HAP-1 (cell line): Measurements from ENCODE around the gene ROPN1L.
A peak's percentile ranks its signal among the peaks of the same experiment; 100 is the strongest.
"Not testable (repeated sequence)": the region's sequence is repeated elsewhere in the genome, so short reads cannot be mapped to it uniquely, and the experiment has no call there.

Experiments
- DNase-seq, 2 experiments: peaks; one replicate each; pipeline ENCODE4 v3.0.0-alpha.2; 2016 to 2020; ENCODE audit warnings: low spot score in 2 of 2
- H3K27me3 ChIP-seq: fragments of 250-450 bp; sonication (Bioruptor Pico); 2 replicates; pipeline ENCODE4 v1.5.1; 2020; ENCODE audit warnings: low read depth, mild to moderate bottlenecking, moderate library complexity
- H3K36me3 ChIP-seq: fragments of 250-450 bp; sonication (Bioruptor Pico); replicated peaks from 2 replicates; pipeline ENCODE4 v1.5.1; 2020; ENCODE audit warnings: mild to moderate bottlenecking
- H3K4me1 ChIP-seq: fragments of 250-450 bp; sonication (Bioruptor Pico); 2 replicates; pipeline ENCODE4 v1.5.1; 2020; ENCODE audit warnings: mild to moderate bottlenecking
- H3K4me3 ChIP-seq: fragments of 250-450 bp; sonication (Bioruptor Pico); 2 replicates; pipeline ENCODE4 v1.5.1; 2020; ENCODE audit warnings: mild to moderate bottlenecking, moderate library complexity
- H3K9me3 ChIP-seq: fragments of 250-450 bp; sonication (Bioruptor Pico); 2 replicates; pipeline ENCODE4 v1.5.1; 2020; ENCODE audit warnings: mild to moderate bottlenecking, moderate library complexity
- in situ Hi-C: fragments of 300-500 bp; cut with MboI; formaldehyde crosslinking; loops from 3 replicates; pipeline ENCODE4 v1.14.3; 2020; ENCODE audit warnings: low sequenced_read_pairs, inconsistent platforms, mixed read lengths

The ROPN1L gene

DNA sequence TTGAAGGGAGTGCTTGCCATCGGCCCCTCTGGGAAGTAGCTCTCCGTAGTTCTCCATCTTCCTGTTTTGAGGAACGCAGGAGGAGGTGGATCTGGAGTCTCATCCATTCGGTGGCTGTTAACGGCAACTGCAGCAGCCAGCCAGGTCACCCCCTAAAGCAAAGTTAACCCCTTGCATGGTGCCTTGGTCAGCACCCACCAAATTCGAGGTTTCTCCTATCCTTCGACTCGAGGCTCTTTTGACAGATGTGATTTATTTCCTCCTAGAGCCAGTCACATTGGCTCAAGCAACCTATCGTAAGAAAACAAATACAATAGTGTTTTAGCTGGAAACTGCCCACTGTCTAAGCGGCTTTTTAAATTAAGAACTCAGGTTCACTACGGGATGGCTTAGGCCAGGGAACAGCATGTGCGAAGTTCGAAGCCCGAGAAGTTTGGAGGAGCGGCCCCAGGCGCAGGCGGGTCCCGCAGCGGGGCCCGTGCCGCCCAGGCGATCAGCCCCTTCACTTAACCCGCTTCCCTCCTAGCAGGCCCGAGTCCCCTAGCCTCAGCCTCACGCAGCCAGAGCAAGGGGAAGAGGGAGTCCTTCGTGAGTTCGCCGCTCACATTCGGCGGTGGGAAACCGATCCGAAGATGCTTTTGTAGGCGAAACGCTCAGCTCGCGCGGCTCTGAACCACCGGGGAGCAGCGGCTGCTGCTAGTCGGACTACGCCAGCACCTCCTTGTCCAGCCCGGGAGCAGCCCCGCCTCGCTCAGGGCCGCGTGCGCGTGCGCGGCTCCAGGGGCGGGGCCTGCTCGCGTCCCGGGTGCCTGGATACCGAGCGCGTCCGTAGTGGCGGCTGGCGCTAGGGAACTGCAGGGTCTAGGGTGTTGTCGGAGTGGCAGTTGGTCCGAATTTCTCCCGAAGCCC is at the start of gene ROPN1L:
ROPN1L (plus strand) TSS at position 797 of the 909 bp plus-strand sequence. CDS start 289 bp downstream, outside the sequence.
- peaks cover 3% of the 10 kb centered on the region; the same call in 1 of the 2 replicates for H3K27me3 ChIP-seq
- peak; percentile 68 to 88 for DNase-seq
- peaks cover 4% of the 10 kb centered on the region; the same call in 1 of the 2 replicates for H3K4me1 ChIP-seq
- H3K36me3 ChIP-seq = peaks cover 3% of the 10 kb centered on the region
- in situ Hi-C loops = no loop called here
- H3K9me3 ChIP-seq = no peaks in the 10 kb centered on the region
- H3K4me3 ChIP-seq = peak within 1 kb of the TSS; percentile 49

DNA sequence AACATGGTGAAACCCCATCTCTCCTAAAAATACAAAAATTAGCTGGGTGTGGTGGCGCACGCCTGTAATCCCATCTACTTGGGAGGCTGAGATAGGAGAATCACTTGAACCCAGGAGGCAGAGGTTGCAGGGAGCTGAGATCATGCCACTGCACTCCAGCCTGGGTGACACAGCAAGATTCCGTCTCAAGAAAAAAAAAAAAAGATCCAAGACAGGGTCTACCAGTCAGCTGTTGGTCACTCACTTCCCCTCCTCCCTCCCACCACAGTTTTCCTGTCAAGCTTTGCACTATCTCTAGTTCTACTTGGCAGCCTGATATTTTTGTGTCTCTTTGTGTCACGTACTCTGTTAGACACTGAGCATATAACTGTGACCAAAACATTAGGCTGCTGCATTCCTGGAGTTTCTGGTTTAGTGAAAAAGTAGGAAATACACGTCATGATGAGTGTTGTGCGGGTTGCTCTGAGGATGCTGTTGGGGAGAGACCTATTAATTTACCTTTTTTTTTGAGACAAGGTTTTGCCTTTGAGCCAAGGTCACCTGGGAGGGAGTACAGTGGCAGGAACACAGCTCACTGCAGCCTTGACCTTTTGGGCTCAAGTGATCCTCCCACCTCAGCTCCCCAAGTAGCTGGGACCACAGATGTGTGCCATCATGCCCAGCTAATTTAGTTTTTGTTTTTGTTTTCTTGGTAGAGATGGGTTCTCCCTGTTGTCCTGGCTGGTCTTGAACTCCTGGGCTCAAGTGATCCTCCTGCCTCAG is 48.9 kb upstream of the ROPN1L start:
- H3K9me3 ChIP-seq, H3K4me3 ChIP-seq, H3K4me1 ChIP-seq, DNase-seq, in situ Hi-C loops, H3K27me3 ChIP-seq: not testable (repeated sequence)
- H3K36me3 ChIP-seq = peaks cover 41% of the 10 kb centered on the region

DNA sequence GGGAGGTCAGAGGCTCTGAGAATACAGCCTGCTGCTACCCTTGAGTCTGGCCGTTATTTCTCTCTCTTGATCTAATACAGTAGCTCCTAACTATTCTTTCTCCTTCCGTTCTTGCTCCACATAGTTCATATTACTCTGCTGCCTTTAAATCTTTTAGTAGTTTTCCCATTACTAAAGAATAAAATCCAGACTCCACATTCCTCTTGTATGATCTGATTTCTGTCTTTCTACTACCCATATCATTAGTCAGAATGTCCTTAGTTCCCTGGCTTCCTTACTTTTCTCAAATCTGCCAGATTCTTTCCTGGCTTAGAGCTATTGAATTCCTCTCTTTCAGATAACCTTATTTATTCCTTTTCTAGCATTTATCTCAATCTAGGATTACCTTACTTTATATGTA is 48.2 kb upstream of the ROPN1L start:
- no peak overlapping the region for H3K4me3 ChIP-seq
- no peaks in the 10 kb centered on the region for H3K9me3 ChIP-seq
- H3K36me3 ChIP-seq = peaks cover 41% of the 10 kb centered on the region
- in situ Hi-C loops = no loop called here
- DNase-seq = no peak
- no peaks in the 10 kb centered on the region for H3K27me3 ChIP-seq
- H3K4me1 ChIP-seq = no peaks in the 10 kb centered on the region

DNA sequence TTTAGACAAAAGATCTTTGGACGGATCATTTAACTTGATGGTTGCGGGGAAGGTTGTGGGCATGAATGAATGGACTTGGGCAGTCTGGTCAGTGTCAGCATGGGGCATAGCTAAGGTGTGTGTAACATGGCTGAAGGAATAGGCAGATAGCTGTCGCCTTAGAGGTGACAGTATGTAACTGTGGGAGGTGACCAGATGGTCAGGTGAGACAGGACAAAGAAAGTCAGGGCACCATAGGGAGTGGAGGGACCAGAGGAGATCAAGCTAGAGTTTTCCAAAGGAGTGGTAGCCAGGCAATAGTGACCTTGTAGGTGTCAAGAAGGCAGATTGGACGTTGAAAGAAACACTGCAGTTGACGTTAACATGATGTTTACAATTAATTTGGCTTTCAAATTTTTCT is 45.1 kb upstream of the ROPN1L start:
- no peak for DNase-seq
- no peak overlapping the region for H3K4me3 ChIP-seq
- in situ Hi-C loops = no loop called here
- peaks cover 41% of the 10 kb centered on the region for H3K36me3 ChIP-seq
- no peaks in the 10 kb centered on the region for H3K27me3 ChIP-seq
- no peaks in the 10 kb centered on the region for H3K4me1 ChIP-seq
- no peaks in the 10 kb centered on the region for H3K9me3 ChIP-seq

DNA sequence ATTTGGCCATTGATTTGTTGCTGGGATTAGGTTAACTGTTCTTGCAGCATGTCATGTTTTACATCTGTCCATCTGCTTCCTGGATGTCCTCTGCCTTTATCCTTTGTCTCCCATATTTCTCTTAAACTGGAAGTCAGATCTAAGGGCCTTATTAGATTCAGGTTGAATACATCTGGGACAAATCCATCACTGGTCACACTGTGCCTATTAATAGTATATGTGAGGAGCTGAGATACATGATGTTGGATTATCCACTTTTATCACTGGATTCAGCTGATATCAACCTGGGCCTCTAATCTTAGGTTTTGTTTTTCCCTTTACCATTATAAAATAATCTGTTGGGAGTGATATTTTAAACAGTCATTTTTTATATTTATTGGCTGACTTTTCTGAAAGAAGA is 41.8 kb upstream of the ROPN1L start:
- Histone ChIP-seq H3K4me1 (no peaks in the 10 kb centered on the region), H3K27me3 (no peaks in the 10 kb centered on the region), H3K36me3 (peaks cover 50% of the 10 kb centered on the region), H3K4me3 (no peak overlapping the region), H3K9me3 (no peaks in the 10 kb centered on the region)
- in situ Hi-C loops = no loop called here
- DNase-seq = no peak

DNA sequence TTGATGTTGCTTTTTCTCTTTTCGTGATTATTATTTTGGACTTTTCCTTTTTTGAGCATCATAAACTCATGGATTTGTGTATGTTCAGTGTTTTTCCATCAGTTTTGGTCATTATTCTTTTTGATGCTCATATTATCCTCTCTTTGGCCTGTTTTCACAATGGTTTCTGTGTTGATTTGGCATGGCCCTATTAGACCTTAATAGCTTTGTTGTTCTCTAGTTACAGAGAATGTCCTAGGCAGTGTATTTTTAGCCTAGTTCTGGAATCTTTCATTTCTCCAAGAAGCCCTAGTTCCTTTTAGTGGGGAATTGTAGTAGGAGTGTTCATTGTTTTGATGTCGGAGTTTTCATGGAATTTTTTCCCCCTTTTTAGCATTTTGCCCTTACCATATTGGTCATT is 41.3 kb upstream of the ROPN1L start:
- no peak for DNase-seq
- H3K36me3 ChIP-seq = peaks cover 53% of the 10 kb centered on the region

DNA sequence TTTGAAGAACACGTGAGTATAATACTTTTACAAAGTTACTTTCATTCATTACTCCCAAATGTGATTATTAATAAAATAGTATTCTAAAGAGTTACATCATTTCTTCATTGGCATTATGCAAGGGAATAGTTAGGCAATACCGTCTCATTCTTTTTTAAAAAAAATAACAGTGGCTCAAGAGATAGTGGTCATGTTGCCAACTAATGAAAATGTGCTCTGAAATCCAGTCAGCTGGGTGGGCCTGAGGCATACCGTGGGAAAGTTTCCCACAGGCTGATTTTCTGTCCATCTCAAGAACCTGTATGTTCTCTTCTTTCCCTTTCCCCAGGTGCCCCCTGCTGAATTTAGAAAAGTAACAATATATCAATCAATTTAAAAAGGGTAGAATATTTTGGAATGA is 40.8 kb upstream of the ROPN1L start:
- no peaks in the 10 kb centered on the region for H3K4me1 ChIP-seq
- H3K36me3 ChIP-seq = peaks cover 53% of the 10 kb centered on the region
- no peak overlapping the region for H3K4me3 ChIP-seq
- in situ Hi-C loops = no loop called here
- DNase-seq = no peak
- no peaks in the 10 kb centered on the region for H3K9me3 ChIP-seq
- no peaks in the 10 kb centered on the region for H3K27me3 ChIP-seq

More for the DNA sequence above, 41.3 kb upstream of the ROPN1L start:
- Histone ChIP-seq H3K4me3 (no peak overlapping the region), H3K4me1 (no peaks in the 10 kb centered on the region), H3K9me3 (no peaks in the 10 kb centered on the region), H3K27me3 (no peaks in the 10 kb centered on the region)
- in situ Hi-C loops = no loop called here

DNA sequence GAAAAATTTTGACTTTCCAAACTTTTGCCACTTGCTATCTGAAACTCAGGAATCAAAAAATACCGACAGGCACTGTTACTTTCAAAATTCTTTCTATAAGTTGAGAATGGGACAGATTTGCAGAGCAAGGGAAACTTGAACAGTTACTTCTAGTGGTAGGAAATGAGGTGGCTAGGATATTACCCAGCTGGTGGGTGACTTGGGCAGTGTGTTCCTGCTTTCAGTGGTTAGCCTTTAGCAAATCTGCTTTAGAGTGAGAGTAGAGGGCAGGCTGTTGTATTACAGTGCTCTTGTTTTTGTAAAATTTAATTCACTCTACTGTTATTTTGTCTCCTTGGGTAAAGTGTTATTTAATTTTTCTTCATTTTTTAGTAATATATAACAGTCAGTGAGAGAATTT is 40.2 kb upstream of the ROPN1L start:
- Histone ChIP-seq H3K4me1 (no peaks in the 10 kb centered on the region), H3K27me3 (no peaks in the 10 kb centered on the region), H3K4me3 (no peak overlapping the region), H3K9me3 (no peaks in the 10 kb centered on the region), H3K36me3 (peaks cover 56% of the 10 kb centered on the region)
- in situ Hi-C loops = no loop called here
- no peak for DNase-seq

DNA sequence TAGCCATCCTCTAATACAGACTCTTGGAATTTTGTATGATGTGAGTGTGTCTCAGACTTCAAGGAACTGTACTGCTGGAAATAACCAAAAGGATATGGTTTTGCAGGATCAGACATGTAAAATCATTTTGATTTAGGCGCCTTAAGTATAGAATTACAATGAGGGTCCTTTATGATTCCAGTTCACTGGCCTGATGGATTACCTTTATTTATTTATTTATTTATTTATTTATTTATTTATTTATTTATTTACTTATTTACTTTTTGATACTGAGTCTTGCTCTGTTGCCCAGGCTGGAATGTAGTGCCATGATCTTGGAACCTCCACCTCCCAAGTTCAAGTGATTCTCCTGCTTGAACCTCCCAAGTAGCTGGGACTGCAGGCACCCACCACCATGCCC is 37.9 kb upstream of the ROPN1L start:
- Histone ChIP-seq H3K36me3 (peaks cover 71% of the 10 kb centered on the region), H3K27me3 (no peaks in the 10 kb centered on the region), H3K4me1 (no peaks in the 10 kb centered on the region), H3K9me3 (no peaks in the 10 kb centered on the region), H3K4me3 (no peak overlapping the region)
- no peak for DNase-seq
- in situ Hi-C loops = no loop called here

DNA sequence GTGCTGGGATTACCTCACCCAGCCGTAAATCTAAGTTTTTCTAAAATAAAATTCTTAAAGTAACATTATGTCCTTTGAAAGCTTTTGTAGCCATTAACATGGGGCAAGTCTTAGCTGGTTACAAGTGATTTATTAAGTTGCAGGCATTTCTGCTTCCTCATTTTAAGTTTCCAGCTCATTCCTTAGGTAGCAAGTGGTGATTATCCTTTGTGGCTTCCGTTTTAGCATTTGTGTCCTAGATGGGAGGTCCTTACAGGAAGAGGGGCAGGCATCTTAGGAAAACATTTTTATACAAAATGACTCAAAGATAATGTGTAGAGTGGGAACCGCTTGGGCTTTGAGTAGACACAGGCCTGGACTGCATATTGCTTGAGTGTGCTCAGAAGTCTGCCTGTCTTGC is 35.0 kb upstream of the ROPN1L start:
- in situ Hi-C loops = no loop called here
- Histone ChIP-seq H3K36me3 (peaks cover 86% of the 10 kb centered on the region), H3K9me3 (no peaks in the 10 kb centered on the region), H3K27me3 (no peaks in the 10 kb centered on the region), H3K4me3 (no peak overlapping the region), H3K4me1 (no peaks in the 10 kb centered on the region)
- no peak for DNase-seq

DNA sequence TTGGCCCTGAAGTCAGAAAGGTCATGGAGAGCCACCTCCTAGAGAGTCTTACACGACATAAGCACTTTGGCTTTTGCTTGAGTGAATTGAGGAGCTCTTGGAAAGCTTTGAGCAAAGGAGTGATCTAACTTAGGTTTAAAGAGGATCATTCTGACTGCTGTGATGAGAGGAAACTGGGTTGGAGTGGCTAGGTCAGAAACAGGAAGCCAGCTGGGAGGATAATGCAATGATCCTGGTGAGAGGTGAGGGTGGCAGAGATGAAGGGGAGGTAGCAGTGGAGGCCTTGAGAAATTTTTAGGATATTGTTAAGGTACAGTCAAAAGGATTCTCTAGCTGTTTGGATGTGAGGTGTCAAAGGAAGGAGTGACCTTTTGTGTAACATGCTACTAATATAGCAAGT is 32.2 kb upstream of the ROPN1L start:
- Histone ChIP-seq H3K36me3 (peaks cover 89% of the 10 kb centered on the region), H3K27me3 (no peaks in the 10 kb centered on the region), H3K9me3 (no peaks in the 10 kb centered on the region), H3K4me1 (no peaks in the 10 kb centered on the region), H3K4me3 (no peak overlapping the region)
- in situ Hi-C loops = no loop called here
- DNase-seq = no peak

DNA sequence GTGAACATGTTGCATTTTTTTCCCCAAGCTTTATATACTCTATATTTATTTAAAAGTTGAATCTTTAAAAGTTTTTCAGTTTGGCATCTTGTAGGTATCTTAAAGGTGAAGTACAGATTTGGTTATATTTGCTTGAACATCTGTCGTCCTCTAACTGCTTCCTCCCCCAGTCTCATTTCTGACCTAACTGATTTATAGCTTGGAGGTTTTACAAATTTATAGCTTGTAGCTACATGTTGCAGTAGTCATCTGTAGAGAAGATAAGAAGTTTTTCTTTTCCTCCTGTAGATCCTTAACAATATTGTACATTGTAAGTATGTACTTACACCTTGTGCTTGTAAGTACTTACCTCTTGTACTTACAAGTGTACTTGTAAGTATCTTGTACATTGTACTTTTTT is 31.0 kb upstream of the ROPN1L start:
- in situ Hi-C loops = no loop called here
- Histone ChIP-seq H3K4me3 (no peak overlapping the region), H3K36me3 (peaks cover 90% of the 10 kb centered on the region)

DNA sequence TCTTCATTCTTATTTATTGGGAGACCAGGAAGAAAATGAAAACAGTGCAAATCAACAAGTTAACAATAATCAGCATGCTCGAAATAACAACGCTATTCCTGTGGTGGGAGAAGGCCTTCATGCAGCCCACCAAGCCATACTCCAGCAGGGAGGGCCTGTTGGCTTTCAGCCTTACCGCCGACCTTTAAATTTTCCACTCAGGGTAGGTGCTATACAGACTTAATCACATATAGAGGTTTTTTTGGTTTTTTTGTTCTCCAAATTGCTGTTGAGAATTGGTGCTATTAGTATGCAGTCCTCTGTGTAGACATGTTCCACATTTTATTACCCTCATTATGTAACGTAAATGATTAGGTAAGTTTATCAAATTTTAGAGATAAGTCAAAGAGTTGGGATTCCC is 30.3 kb upstream of the ROPN1L start:
- peaks cover 88% of the 10 kb centered on the region for H3K36me3 ChIP-seq
- H3K27me3 ChIP-seq = no peaks in the 10 kb centered on the region
- no peak overlapping the region for H3K4me3 ChIP-seq
- in situ Hi-C loops = no loop called here
- H3K9me3 ChIP-seq = no peaks in the 10 kb centered on the region
- no peak for DNase-seq
- no peaks in the 10 kb centered on the region for H3K4me1 ChIP-seq

More for the DNA sequence above, 31.0 kb upstream of the ROPN1L start:
- DNase-seq = no peak
- no peaks in the 10 kb centered on the region for H3K27me3 ChIP-seq
- H3K9me3 ChIP-seq = no peaks in the 10 kb centered on the region
- H3K4me1 ChIP-seq = no peaks in the 10 kb centered on the region

DNA sequence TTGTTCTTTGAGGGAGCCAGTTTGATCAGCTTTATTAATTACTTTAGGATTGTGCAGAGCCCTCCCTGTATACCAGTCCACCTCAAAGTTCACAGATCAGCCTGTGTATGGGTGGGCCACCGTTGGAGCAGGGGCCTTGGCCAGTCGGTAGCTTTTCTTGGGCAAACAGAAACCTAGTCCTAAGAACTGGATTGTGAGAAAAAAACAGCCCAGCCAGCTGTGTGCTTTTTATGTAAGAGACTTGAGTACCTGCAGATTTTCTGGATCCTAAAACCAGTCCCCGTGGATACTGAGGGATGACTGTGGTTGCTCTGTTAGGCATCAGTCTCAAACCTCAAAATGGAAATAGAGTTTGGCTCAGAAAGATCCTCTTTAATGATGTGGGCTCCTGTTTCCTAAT is 24.8 kb upstream of the ROPN1L start:
- H3K9me3 ChIP-seq = no peaks in the 10 kb centered on the region
- no peak overlapping the region for H3K4me3 ChIP-seq
- H3K4me1 ChIP-seq = no peaks in the 10 kb centered on the region
- no peak for DNase-seq
- in situ Hi-C loops = no loop called here
- H3K27me3 ChIP-seq = no peaks in the 10 kb centered on the region
- peaks cover 87% of the 10 kb centered on the region for H3K36me3 ChIP-seq
